GM23248 (cell line): ENCODE measurements around the gene UQCRH. TPM values are rescaled to one million over a fixed set of nuclear protein-coding genes. Genes with fewer than 3 reads are reported as not detected.

Experiments used
- DNase-seq: peaks from one replicate; pipeline ENCODE4 v3.0.0-alpha.2; 2015
- H2AFZ ChIP-seq: fragments of 200-600 bp; sonication (generic); 2 replicates; pipeline ENCODE4 v1.6.1; 2016; ENCODE audit warnings: antibody characterized with exemption
- H3F3A ChIP-seq: fragments of 200-600 bp; sonication (generic); 2 replicates; pipeline ENCODE4 v1.6.1; 2016; ENCODE audit warnings: mild to moderate bottlenecking, antibody characterized with exemption, mixed run types; ENCODE audit not compliant: insufficient read depth
- H3K27ac ChIP-seq: fragments of 200-600 bp; sonication (generic); 2 replicates; pipeline ENCODE4 v1.5.1; 2016; ENCODE audit warnings: mild to moderate bottlenecking
- H3K27me3 ChIP-seq: fragments of 200-600 bp; sonication (generic); replicated peaks from 2 replicates; pipeline ENCODE4 v1.6.1; 2016; ENCODE audit warnings: mild to moderate bottlenecking; ENCODE audit not compliant: insufficient read depth
- H3K36me3 ChIP-seq: fragments of 200-600 bp; sonication (generic); 2 replicates; pipeline ENCODE4 v1.6.1; 2016; ENCODE audit warnings: low read depth, mild to moderate bottlenecking
- H3K4me1 ChIP-seq: fragments of 200-600 bp; sonication (generic); 2 replicates; pipeline ENCODE4 v1.6.1; 2016; ENCODE audit warnings: mild to moderate bottlenecking; ENCODE audit not compliant: insufficient read depth
- H3K4me2 ChIP-seq: fragments of 200-600 bp; sonication (generic); one replicate; pipeline ENCODE4 v1.6.1; 2016; ENCODE audit warnings: mild to moderate bottlenecking; ENCODE audit not compliant: unreplicated experiment
- H3K4me3 ChIP-seq: fragments of 200-600 bp; sonication (generic); 2 replicates; pipeline ENCODE4 v1.5.1; 2016; ENCODE audit warnings: mild to moderate bottlenecking
- H3K79me2 ChIP-seq: fragments of 200-600 bp; sonication (generic); 2 replicates; pipeline ENCODE4 v1.6.1; 2016; ENCODE audit warnings: mild to moderate bottlenecking; ENCODE audit not compliant: insufficient read depth
- H3K9ac ChIP-seq: fragments of 200-600 bp; sonication (generic); 2 replicates; pipeline ENCODE4 v1.6.1; 2016; ENCODE audit warnings: mild to moderate bottlenecking
- H3K9me2 ChIP-seq: fragments of 200-600 bp; sonication (generic); 2 replicates; pipeline ENCODE4 v1.6.1; 2016; ENCODE audit warnings: mixed run types, mild to moderate bottlenecking, moderate library complexity; ENCODE audit not compliant: insufficient read depth
- H3K9me3 ChIP-seq: fragments of 200-600 bp; sonication (generic); one replicate; pipeline ENCODE4 v1.6.1; 2017; ENCODE audit warnings: low read depth
- H4K20me1 ChIP-seq: fragments of 200-600 bp; sonication (generic); 2 replicates; pipeline ENCODE4 v1.6.0; 2016; ENCODE audit not compliant: insufficient read depth
- EZH2 ChIP-seq: fragments of 200-600 bp; sonication (generic); IDR thresholded peaks from 2 replicates; pipeline ENCODE4 v1.6.1; 2018; ENCODE audit warnings: antibody characterized with exemption, mild to moderate bottlenecking; ENCODE audit not compliant: insufficient read depth, poor library complexity, severe bottlenecking
- EZH2phosphoT487 ChIP-seq: fragments of 200-600 bp; sonication (generic); IDR thresholded peaks from 2 replicates; pipeline ENCODE4 v1.6.1; 2018; ENCODE audit warnings: antibody characterized with exemption, moderate library complexity, mild to moderate bottlenecking, low read depth; ENCODE audit not compliant: insufficient read depth
- WGBS, 2 experiments: methylation state at CpG; one replicate each; pipeline ENCODE4 v1.1.6; 2015 to 2017; ENCODE audit warnings: low lambda C conversion rate in 2 of 2, low coverage in 1 of 2; ENCODE audit errors: missing lambda C conversion rate in 2 of 2; 5-methylcytosine and 5-hydroxymethylcytosine counted together
- in situ Hi-C: fragments of 300-500 bp; cut with MboI; formaldehyde crosslinking; loops from 2 replicates; pipeline ENCODE4 v1.15.0; 2020
- polyA plus RNA-seq: library from polyadenylated mRNA; unstranded; fragments of >200 nt; fragmentation: Nextera tagmentation; extraction: Ambion mirVana; gene quantifications from 2 replicates; pipeline ENCODE4 v1.2.1, GENCODE V29; 2016
- total RNA-seq: library from RNA; depleted of rRNA; stranded (reverse); fragments of >200 nt; shearing (Covaris generic); gene quantifications from 2 replicates; pipeline ENCODE4 v1.2.3, GENCODE V29; 2014

UQCRH gene
- total and polyA plus RNA-seq, 2 experiments from 2014 or later = 237 to 334 TPM

DNA sequence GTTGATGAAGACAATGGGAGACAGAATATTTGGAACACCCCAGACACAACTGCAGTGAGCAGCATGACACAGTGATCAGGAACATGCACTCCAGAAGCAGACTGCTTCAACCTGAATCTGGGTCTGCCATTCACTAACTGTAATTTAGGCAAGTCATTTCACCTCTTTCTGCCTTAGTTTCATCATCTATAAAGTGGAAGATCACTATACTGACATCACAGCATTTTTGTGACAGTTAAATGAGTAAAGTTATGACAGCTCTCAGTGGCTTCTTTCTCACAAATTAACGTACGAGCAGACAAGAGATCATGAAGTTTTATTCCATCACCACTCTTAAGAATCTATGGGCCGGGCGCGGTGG lies 14.4 kb upstream of the UQCRH start:
- H3K4me2 ChIP-seq = peak overlapping the region; percentile 13
- TF ChIP-seq EZH2phosphoT487 = no peak
- no peak for TF ChIP-seq EZH2
- peaks cover 48% of the 10 kb centered on the region for H3F3A ChIP-seq
- H4K20me1 ChIP-seq = no peaks in the 10 kb centered on the region
- peak overlapping the region; percentile 78 for H3K27ac ChIP-seq
- H3K4me3 ChIP-seq = no peak overlapping the region
- H3K4me1 ChIP-seq = peaks cover 29% of the 10 kb centered on the region
- H2AFZ ChIP-seq = no peak overlapping the region
- no peaks in the 10 kb centered on the region for H3K9me2 ChIP-seq
- peaks cover 69% of the 10 kb centered on the region for H3K79me2 ChIP-seq
- peaks cover 47% of the 10 kb centered on the region for H3K36me3 ChIP-seq
- H3K9ac ChIP-seq = peak overlapping the region; percentile 50
- 93 to 98% methylated on average over 5 of the region's 5 CpGs for WGBS, 2 experiments
- H3K9me3 ChIP-seq = no peaks in the 10 kb centered on the region
- DNase-seq = no peak
- in situ Hi-C loops = no loop called here
- H3K27me3 ChIP-seq = no peaks in the 10 kb centered on the region

DNA sequence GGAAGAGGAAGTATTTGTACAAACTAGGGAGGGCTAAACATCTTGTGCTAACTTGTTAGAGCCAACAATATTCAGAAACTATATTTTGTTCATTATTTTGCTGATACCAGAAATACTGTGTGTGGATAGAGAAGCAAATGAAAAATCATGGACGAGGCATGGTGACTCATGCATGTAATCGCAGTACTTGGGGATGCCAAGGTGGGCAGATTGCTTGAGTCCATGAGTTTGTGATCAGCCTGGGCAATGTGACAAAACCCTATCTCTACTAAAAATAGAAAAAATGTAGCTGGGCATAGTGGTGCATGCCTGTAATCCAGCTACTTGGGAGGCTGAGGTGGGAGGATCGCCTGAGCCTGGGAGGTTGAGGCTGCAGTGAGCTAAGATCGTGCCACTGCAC lies 13.5 kb upstream of the UQCRH start:
- Histone ChIP-seq H3K27ac (peak overlapping the region; percentile 78), H2AFZ (no peak overlapping the region), H3K36me3 (peaks cover 48% of the 10 kb centered on the region), H3K27me3 (no peaks in the 10 kb centered on the region), H4K20me1 (no peaks in the 10 kb centered on the region), H3K4me2 (no peak overlapping the region), H3K9me2 (no peaks in the 10 kb centered on the region), H3K9me3 (no peaks in the 10 kb centered on the region), H3K4me3 (no peak overlapping the region), H3K4me1 (peaks cover 27% of the 10 kb centered on the region), H3K9ac (no peak overlapping the region), H3F3A (peaks cover 48% of the 10 kb centered on the region), H3K79me2 (peaks cover 70% of the 10 kb centered on the region)
- DNase-seq = peak; percentile 30
- in situ Hi-C loops = no loop called here
- no peak for TF ChIP-seq EZH2
- TF ChIP-seq EZH2phosphoT487 = no peak
- 84 to 85% methylated on average over 4 of the region's 4 CpGs for WGBS, 2 experiments

DNA sequence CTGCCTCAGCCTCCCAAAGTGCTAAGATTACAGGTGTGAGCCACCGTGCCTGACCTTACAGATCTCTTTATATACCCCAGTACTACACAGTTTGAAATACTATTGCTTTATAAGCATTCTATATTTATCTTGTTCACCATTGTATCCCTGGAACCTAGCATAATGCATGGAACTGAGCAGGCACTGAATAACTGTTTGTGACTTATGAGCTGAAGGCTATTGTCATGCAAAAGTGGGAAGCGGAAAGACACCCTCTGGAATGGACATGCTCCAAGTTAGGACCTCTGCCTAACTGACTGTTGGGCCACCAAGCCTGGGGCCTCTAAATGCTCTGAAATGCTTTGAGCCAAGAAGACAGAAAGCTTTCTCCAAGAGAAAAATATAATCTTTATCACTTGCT lies 8.2 kb upstream of the UQCRH start:
- H3K9me3 ChIP-seq = no peaks in the 10 kb centered on the region
- H3K4me3 ChIP-seq = no peak overlapping the region
- H3K27ac ChIP-seq = no peak overlapping the region
- DNase-seq = no peak
- H3K4me2 ChIP-seq = no peak overlapping the region
- WGBS, 2 experiments = 98 to 100% methylated on average over 2 of the region's 2 CpGs
- no peak for TF ChIP-seq EZH2phosphoT487
- TF ChIP-seq EZH2 = no peak
- peaks cover 31% of the 10 kb centered on the region for H3F3A ChIP-seq
- H3K79me2 ChIP-seq = peaks cover 98% of the 10 kb centered on the region
- no peaks in the 10 kb centered on the region for H3K9me2 ChIP-seq
- H3K9ac ChIP-seq = no peak overlapping the region
- H3K36me3 ChIP-seq = peaks cover 59% of the 10 kb centered on the region
- H4K20me1 ChIP-seq = no peaks in the 10 kb centered on the region; the same call in 1 of the 2 replicates
- 0 out of 2 replicates have a peak, but pooled peaks cover 4% of the 10 kb centered on the region for H3K4me1 ChIP-seq
- in situ Hi-C loops = no loop called here
- no peaks in the 10 kb centered on the region for H3K27me3 ChIP-seq
- no peak overlapping the region for H2AFZ ChIP-seq

DNA sequence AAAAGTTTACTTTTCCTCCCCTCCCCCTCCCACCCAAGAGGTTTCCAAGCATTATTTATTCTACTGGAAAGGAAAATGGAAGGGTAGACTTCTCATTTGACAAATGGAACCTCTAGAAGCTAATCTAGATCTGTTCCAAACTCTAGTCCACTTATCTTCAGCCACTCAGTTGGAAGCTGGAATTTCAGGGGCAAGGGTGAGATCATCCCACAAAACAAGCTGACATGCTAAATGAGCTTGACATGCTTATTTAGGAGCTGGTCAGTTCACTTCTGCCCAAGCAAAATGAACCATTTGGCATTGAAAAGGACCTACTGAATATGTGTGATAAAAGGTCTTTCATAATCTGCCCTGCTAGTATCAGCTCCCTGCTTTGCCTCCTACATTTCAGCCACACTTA lies 5.1 kb upstream of the UQCRH start:
- Histone ChIP-seq H3K36me3 (peaks cover 47% of the 10 kb centered on the region), H3K9ac (no peak overlapping the region), H3K9me2 (no peaks in the 10 kb centered on the region), H3K27me3 (no peaks in the 10 kb centered on the region), H4K20me1 (no peaks in the 10 kb centered on the region; the same call in 1 of the 2 replicates), H3K4me3 (no peak overlapping the region), H3K4me1 (peaks cover 10% of the 10 kb centered on the region; the same call in 1 of the 2 replicates), H3K27ac (no peak overlapping the region), H3K4me2 (no peak overlapping the region), H3K79me2 (peaks cover 97% of the 10 kb centered on the region), H3K9me3 (no peaks in the 10 kb centered on the region), H3F3A (peaks cover 21% of the 10 kb centered on the region; the same call in 1 of the 2 replicates), H2AFZ (no peak overlapping the region)
- in situ Hi-C loops = no loop called here
- DNase-seq = no peak
- TF ChIP-seq EZH2 (no peak), EZH2phosphoT487 (no peak)
